GM13977 (cell line): ENCODE measurements around the gene CCDC182.
A peak's percentile ranks its signal among the peaks of the same experiment; 100 is the strongest.

Source experiments
- DNase-seq: peaks from one replicate; pipeline ENCODE4 v3.0.0; 2012; ENCODE audit warnings: low spot score
- CTCF ChIP-seq: IDR thresholded peaks from 2 replicates; pipeline ENCODE4 v1.5.1; 2012; ENCODE audit warnings: mild to moderate bottlenecking, control low read depth; ENCODE audit not compliant: insufficient read depth; ENCODE audit errors: extremely low read depth, missing control alignments
- in situ Hi-C: fragments of 300-500 bp; cut with MboI; formaldehyde crosslinking; loops from one replicate; pipeline ENCODE4 v1.12.0; 2022; ENCODE audit warnings: low sequenced_read_pairs, low pct_unique_long_range_greater_than_20kb, mixed read lengths, inconsistent platforms; ENCODE audit not compliant: unreplicated experiment

CCDC182 gene

GRCh38 chr17:57746221-57746620 lies 1.1 kb upstream of the CCDC182 start:
- no peak for TF ChIP-seq CTCF
- no peak for DNase-seq
- in situ Hi-C loops: loop anchor here (25.0 kb wide), 2 partner anchors 509 to 609 kb away; no protein-coding TSS in a partner anchor

GRCh38 chr17:57744195-57745170 lies 616 bp downstream of the CCDC182 start:
- TF ChIP-seq CTCF: no peak
- in situ Hi-C loops: loop anchor here (25.0 kb wide), 2 partner anchors 507 to 607 kb away; no protein-coding TSS in a partner anchor
- DNase-seq: no peak

GRCh38 chr17:57740235-57740528 lies 4.9 kb downstream of the CCDC182 start:
- no peak for DNase-seq
- no peak for TF ChIP-seq CTCF
- in situ Hi-C loops: loop anchor here (25.0 kb wide), 2 partner anchors 503 to 603 kb away; no protein-coding TSS in a partner anchor

- TF ChIP-seq CTCF: peak; percentile 55
- peak; percentile 50 for DNase-seq
- in situ Hi-C loops: loop anchor here (25.0 kb wide), 2 partner anchors 502 to 602 kb away; no protein-coding TSS in a partner anchor
Observed at GRCh38 chr17:57739402-57740234, 5.5 kb downstream of the CCDC182 start.

- TF ChIP-seq CTCF: no peak
- DNase-seq: no peak
- in situ Hi-C loops: loop anchor here (25.0 kb wide), 2 partner anchors 500 to 600 kb away; no protein-coding TSS in a partner anchor
Observed at GRCh38 chr17:57737450-57737849, 7.6 kb downstream of the CCDC182 start.

GRCh38 chr17:57735707-57736106 lies 9.4 kb downstream of the CCDC182 start:
- peak; percentile 46 for TF ChIP-seq CTCF
- in situ Hi-C loops: loop anchor here (25.0 kb wide), 2 partner anchors 498 to 598 kb away; no protein-coding TSS in a partner anchor
- peak; percentile 31 for DNase-seq
